ENCODE measurements around the gene TESK2. TPM values are rescaled to one million over a fixed set of nuclear protein-coding genes. Genes with fewer than 3 reads are reported as not detected.

Gene TESK2
- total and polyA plus RNA-seq, 12 donors = 1.1 to 21.4 (median 3.6) TPM

GRCh38 chr1:45331436-45332345 is 159.3 kb downstream of the TESK2 start:
- H3K4me3 ChIP-seq = no peak overlapping the region
- WGBS, 4 donors = 92 to 97% (median 95%) methylated on average over 4 to 18 of the region's 18 CpGs
- peaks cover 8 to 9% of the 10 kb centered on the region in 2 donors for H3K4me1 ChIP-seq (replicated peaks in 1 of 2)
- intact Hi-C loops (cut with DNase I) = no loop called here
- H3K27me3 ChIP-seq = no peaks in the 10 kb centered on the region
- no peaks in the 10 kb centered on the region for H3K9me3 ChIP-seq (replicated peaks in 1 of 3)
- H3K36me3 ChIP-seq (replicated peaks in 1 of 2) = peaks cover 0 to 33% of the 10 kb centered on the region in 2 donors
- no peak overlapping the region for H3K27ac ChIP-seq
- DNase-seq = peak in 1 of 7 donors; percentile 31
- TF ChIP-seq, protein P1, sequence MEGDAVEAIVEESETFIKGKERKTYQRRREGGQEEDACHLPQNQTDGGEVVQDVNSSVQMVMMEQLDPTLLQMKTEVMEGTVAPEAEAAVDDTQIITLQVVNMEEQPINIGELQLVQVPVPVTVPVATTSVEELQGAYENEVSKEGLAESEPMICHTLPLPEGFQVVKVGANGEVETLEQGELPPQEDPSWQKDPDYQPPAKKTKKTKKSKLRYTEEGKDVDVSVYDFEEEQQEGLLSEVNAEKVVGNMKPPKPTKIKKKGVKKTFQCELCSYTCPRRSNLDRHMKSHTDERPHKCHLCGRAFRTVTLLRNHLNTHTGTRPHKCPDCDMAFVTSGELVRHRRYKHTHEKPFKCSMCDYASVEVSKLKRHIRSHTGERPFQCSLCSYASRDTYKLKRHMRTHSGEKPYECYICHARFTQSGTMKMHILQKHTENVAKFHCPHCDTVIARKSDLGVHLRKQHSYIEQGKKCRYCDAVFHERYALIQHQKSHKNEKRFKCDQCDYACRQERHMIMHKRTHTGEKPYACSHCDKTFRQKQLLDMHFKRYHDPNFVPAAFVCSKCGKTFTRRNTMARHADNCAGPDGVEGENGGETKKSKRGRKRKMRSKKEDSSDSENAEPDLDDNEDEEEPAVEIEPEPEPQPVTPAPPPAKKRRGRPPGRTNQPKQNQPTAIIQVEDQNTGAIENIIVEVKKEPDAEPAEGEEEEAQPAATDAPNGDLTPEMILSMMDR (IDR thresholded peaks at IDR 0.05) = no peak
- TF ChIP-seq POLR2A (IDR thresholded peaks at IDR 0.05) = no peak

DNA sequence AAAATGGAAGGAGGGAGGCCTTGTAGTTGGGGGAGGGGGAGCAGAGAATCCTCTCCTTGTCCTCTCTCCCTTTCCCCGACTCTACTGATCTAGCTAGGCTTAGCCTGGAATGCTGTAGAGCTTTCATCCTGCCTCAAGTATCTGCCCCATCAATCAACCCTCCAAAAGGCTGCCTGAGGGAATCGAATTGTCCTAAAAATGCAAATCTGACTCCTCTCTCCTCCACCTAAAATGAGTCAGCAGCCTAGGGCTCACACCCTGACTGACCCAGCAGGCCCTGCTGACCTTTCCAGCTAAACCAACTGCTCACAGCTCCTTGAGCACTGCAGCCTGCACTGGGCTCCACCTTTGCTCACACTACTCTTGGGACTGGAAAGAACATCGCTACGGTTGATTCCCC is 161.5 kb downstream of the TESK2 start:
- intact Hi-C loops (cut with DNase I) = no loop called here
- H3K36me3 ChIP-seq (replicated peaks in 1 of 2) = peaks cover 0 to 33% of the 10 kb centered on the region in 2 donors
- no peaks in the 10 kb centered on the region for H3K9me3 ChIP-seq (replicated peaks in 1 of 3)
- H3K4me1 ChIP-seq (replicated peaks in 1 of 2) = peaks cover 8 to 10% of the 10 kb centered on the region in 2 donors
- H3K4me3 ChIP-seq = no peak overlapping the region
- no peak for DNase-seq
- WGBS, 4 donors = 66 to 79% (median 75%) methylated on average over 4 of the region's 4 CpGs
- H3K27ac ChIP-seq = no peak overlapping the region
- TF ChIP-seq, protein P1 (IDR thresholded peaks at IDR 0.05) = no peak
- TF ChIP-seq POLR2A (IDR thresholded peaks at IDR 0.05) = no peak
- H3K27me3 ChIP-seq = no peaks in the 10 kb centered on the region

- Histone ChIP-seq H3K27me3 (no peaks in the 10 kb centered on the region), H3K27ac (no peak overlapping the region), H3K9me3 (replicated peaks in 1 of 3) (no peaks in the 10 kb centered on the region), H3K36me3 (replicated peaks in 1 of 2) (peaks cover 0 to 28% of the 10 kb centered on the region in 2 donors), H3K4me3 (no peak overlapping the region), H3K4me1 (replicated peaks in 1 of 2) (peaks cover 8 to 10% of the 10 kb centered on the region in 2 donors)
- intact Hi-C loops (cut with DNase I) = no loop called here
- TF ChIP-seq POLR2A (IDR thresholded peaks at IDR 0.05) = no peak
- TF ChIP-seq, protein P1 (IDR thresholded peaks at IDR 0.05) = no peak
- DNase-seq = no peak
- WGBS, 4 donors = 78 to 82% (median 80%) methylated on average over 5 of the region's 5 CpGs
Measured at GRCh38 chr1:45328680-45329079, 162.3 kb downstream of the TESK2 start.

DNA sequence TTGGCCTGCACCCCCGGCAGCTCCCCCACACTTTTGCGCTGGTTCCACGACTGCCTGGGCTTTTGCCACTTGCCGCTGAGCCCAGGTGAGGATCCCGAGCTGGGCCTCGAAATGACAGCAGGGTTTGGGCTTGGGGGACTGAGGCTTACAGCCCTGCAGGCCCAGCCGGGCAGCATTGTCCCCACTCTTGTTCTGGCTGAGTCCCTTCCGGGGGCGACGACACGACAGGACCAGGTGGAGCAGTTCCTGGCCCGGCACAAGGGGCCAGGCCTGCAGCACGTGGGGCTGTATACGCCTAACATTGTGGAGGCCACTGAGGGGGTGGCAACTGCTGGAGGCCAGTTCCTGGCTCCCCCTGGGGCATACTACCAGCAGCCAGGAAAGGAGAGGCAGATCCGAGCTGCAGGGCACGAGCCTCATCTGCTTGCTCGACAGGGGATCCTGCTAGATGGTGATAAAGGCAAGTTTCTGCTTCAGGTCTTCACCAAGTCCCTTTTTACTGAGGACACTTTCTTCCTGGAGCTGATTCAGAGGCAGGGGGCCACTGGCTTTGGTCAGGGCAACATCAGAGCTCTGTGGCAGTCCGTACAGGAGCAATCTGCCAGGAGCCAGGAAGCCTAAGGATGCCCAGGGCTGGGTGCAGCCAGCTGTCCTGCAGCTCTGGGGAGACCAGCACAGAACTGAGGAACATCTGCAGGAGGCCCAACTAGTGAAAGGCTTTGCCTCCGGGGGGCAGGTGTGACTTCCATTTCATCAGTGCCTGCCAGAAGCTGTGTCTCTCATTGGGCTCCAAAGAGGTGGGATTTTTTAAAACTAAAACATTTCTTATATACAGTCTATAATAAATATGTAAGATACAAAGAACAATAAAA is 163.1 kb downstream of the TESK2 start:
- Histone ChIP-seq H3K27ac (no peak overlapping the region), H3K4me3 (no peak overlapping the region), H3K9me3 (replicated peaks in 1 of 3) (no peaks in the 10 kb centered on the region), H3K36me3 (replicated peaks in 1 of 2) (peaks cover 0 to 22% of the 10 kb centered on the region in 2 donors), H3K27me3 (no peaks in the 10 kb centered on the region), H3K4me1 (replicated peaks in 1 of 2) (peaks cover 8 to 10% of the 10 kb centered on the region in 2 donors)
- 45 to 90% (median 78%) methylated on average over 4 to 19 of the region's 19 CpGs for WGBS, 4 donors
- no peak for DNase-seq
- TF ChIP-seq POLR2A (IDR thresholded peaks at IDR 0.05) = no peak
- TF ChIP-seq, protein P1 (IDR thresholded peaks at IDR 0.05) = no peak
- intact Hi-C loops (cut with DNase I) = no loop called here

Measured in adrenal gland (tissue), 12 donors.